Trophoblast cell (in vitro differentiated cells and primary cell): Measurements from ENCODE around the gene RNU7-1.
A peak's percentile ranks its signal among the peaks of the same experiment; 100 is the strongest.
"Not testable (repeated sequence)": the region's sequence is repeated elsewhere in the genome, so short reads cannot be mapped to it uniquely, and the experiment has no call there.

Experiments
- DNase-seq, 2 donors: peaks; one replicate each; pipeline ENCODE4 v3.0.0-alpha.2; 2016
- H2AFZ ChIP-seq: 2 replicates; pipeline ENCODE4 v1.6.1; 2013; ENCODE audit warnings: low read length, moderate library complexity, mild to moderate bottlenecking; ENCODE audit not compliant: insufficient read depth, poor library complexity
- H2AK5ac ChIP-seq: 2 replicates; pipeline ENCODE4 v1.6.1; 2013; ENCODE audit warnings: mild to moderate bottlenecking, low read length
- H2BK120ac ChIP-seq: 2 replicates; pipeline ENCODE4 v1.6.1; 2013; ENCODE audit warnings: low read length, mild to moderate bottlenecking, moderate library complexity; ENCODE audit not compliant: insufficient read depth, poor library complexity
- H2BK12ac ChIP-seq: 2 replicates; pipeline ENCODE4 v1.6.1; 2013; ENCODE audit warnings: mild to moderate bottlenecking, low read length, moderate library complexity
- H2BK5ac ChIP-seq: 2 replicates; pipeline ENCODE4 v1.6.1; 2013; ENCODE audit warnings: low read length, low read depth, moderate library complexity, mild to moderate bottlenecking; ENCODE audit not compliant: poor library complexity
- H3K14ac ChIP-seq: 2 replicates; pipeline ENCODE4 v1.6.1; 2013; ENCODE audit warnings: mild to moderate bottlenecking, low read length
- H3K18ac ChIP-seq: 2 replicates; pipeline ENCODE4 v1.6.1; 2013; ENCODE audit warnings: mild to moderate bottlenecking, low read length
- H3K23ac ChIP-seq: 2 replicates; pipeline ENCODE4 v1.6.1; 2013; ENCODE audit warnings: low read length
- H3K27ac ChIP-seq: 2 replicates; pipeline ENCODE4 v1.5.1; 2013; ENCODE audit warnings: low read depth, mild to moderate bottlenecking, inconsistent platforms, low read length, moderate library complexity
- H3K27me3 ChIP-seq: 2 replicates; pipeline ENCODE4 v1.6.1; 2013; ENCODE audit warnings: inconsistent platforms, mild to moderate bottlenecking, low read length, moderate library complexity; ENCODE audit not compliant: insufficient read depth
- H3K36me3 ChIP-seq, 2 experiments: 1 replicate in 1 of 2; 2 replicates in 1 of 2; pipeline ENCODE4 v1.6.1; 2013; ENCODE audit warnings: low read length in 2 of 2, mild to moderate bottlenecking in 2 of 2, moderate library complexity in 1 of 2; ENCODE audit not compliant: insufficient read depth in 2 of 2, control insufficient read depth in 1 of 2
- H3K4ac ChIP-seq: 2 replicates; pipeline ENCODE4 v1.6.1; 2013; ENCODE audit warnings: low read depth, mild to moderate bottlenecking, low read length, moderate library complexity
- H3K4me1 ChIP-seq, 2 experiments: 1 replicate in 1 of 2; 2 replicates in 1 of 2; pipeline ENCODE4 v1.6.1; 2013; ENCODE audit warnings: low read length in 2 of 2, mild to moderate bottlenecking in 2 of 2, moderate library complexity in 1 of 2; ENCODE audit not compliant: insufficient read depth in 2 of 2, control insufficient read depth in 1 of 2
- H3K4me2 ChIP-seq: 2 replicates; pipeline ENCODE4 v1.6.1; 2013; ENCODE audit warnings: inconsistent platforms, mild to moderate bottlenecking, low read length, moderate library complexity
- H3K4me3 ChIP-seq: 2 replicates; pipeline ENCODE4 v1.5.1; 2013; ENCODE audit warnings: mild to moderate bottlenecking, low read depth, low read length, inconsistent platforms
- H3K79me1 ChIP-seq: one replicate; pipeline ENCODE4 v1.6.1; 2013; ENCODE audit warnings: low read length
- H3K79me2 ChIP-seq: 2 replicates; pipeline ENCODE4 v1.6.1; 2013; ENCODE audit warnings: low read length, mild to moderate bottlenecking; ENCODE audit not compliant: control insufficient read depth, insufficient read depth, poor library complexity
- H3K9ac ChIP-seq: 2 replicates; pipeline ENCODE4 v1.6.1; 2013; ENCODE audit warnings: mild to moderate bottlenecking, low read length
- H3K9me3 ChIP-seq: 2 replicates; pipeline ENCODE4 v1.6.1; 2013; ENCODE audit warnings: low read depth, mild to moderate bottlenecking, control low read depth, inconsistent platforms, low read length; ENCODE audit not compliant: insufficient read depth
- H4K12ac ChIP-seq: 2 replicates; pipeline ENCODE4 v1.6.1; 2013; ENCODE audit warnings: low read depth, mild to moderate bottlenecking, low read length, moderate library complexity
- H4K8ac ChIP-seq: 2 replicates; pipeline ENCODE4 v1.6.1; 2013; ENCODE audit warnings: low read depth, mild to moderate bottlenecking, low read length, moderate library complexity
- H4K91ac ChIP-seq: one replicate; pipeline ENCODE4 v1.6.1; 2013; ENCODE audit warnings: low read depth, mild to moderate bottlenecking, low read length, moderate library complexity
- WGBS: extraction: QIAGEN DNeasy Blood & Tissue Kit; methylation state at CpG from one replicate; pipeline ENCODE4 v1.1.7; 2013; ENCODE audit warnings: missing lambda C conversion rate; ENCODE audit not compliant: insufficient read length, insufficient coverage; ENCODE audit errors: extremely low coverage; 5-methylcytosine and 5-hydroxymethylcytosine counted together

The RNU7-1 gene

DNA sequence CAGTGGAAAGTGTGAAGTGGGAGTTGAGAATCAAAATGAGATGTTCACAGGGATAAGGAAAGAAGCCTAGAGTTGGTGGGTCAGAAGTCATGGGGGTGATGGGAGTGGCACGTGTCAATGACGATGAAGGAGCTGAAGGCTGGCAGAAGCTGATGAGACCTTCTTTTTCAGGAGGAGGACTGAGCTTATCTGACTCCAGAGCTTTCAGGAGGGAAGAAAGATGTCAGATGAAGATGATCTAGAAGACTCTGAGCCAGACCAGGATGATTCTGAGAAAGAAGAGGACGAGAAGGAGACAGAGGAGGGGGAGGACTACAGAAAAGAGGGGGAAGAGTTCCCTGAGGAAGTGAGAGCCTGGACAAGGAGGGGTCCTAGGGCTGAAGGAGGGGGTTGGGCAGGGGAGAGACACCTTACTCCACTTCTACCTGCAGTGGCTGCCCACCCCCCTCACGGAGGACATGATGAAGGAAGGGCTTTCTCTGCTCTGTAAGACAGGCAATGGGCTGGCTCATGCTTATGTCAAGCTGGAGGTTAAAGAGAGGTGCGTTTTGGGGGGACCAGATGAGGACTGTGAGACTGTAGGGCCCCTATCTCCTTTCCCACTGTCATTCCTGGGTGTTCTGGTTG is 38.1 kb upstream of the RNU7-1 start:
- Histone ChIP-seq H4K91ac (no peak overlapping the region), H3K4ac (no peak overlapping the region), H3K27ac (no peak overlapping the region), H3K9me3 (no peaks in the 10 kb centered on the region), H3K27me3 (no peaks in the 10 kb centered on the region), H3K79me1 (peaks cover 8% of the 10 kb centered on the region), H3K4me1 (peaks cover 4 to 6% of the 10 kb centered on the region in 2 experiments), H3K4me3 (no peak overlapping the region), H2AK5ac (no peak overlapping the region), H2BK120ac (no peak overlapping the region), H3K79me2 (peaks cover 3% of the 10 kb centered on the region), H3K36me3 (no peaks in the 10 kb centered on the region), H3K23ac (no peak overlapping the region), H3K18ac (no peak overlapping the region), H2BK5ac (no peak overlapping the region), H2BK12ac (no peak overlapping the region), H3K4me2 (peak overlapping the region; percentile 65), H2AFZ (no peak overlapping the region), H4K8ac (peak overlapping the region; percentile 94), H3K14ac (no peak overlapping the region), H4K12ac (peak overlapping the region; percentile 78), H3K9ac (no peak overlapping the region)
- WGBS = no CpG with 5 or more reads among the region's 5 CpGs
- DNase-seq = no peak

DNA sequence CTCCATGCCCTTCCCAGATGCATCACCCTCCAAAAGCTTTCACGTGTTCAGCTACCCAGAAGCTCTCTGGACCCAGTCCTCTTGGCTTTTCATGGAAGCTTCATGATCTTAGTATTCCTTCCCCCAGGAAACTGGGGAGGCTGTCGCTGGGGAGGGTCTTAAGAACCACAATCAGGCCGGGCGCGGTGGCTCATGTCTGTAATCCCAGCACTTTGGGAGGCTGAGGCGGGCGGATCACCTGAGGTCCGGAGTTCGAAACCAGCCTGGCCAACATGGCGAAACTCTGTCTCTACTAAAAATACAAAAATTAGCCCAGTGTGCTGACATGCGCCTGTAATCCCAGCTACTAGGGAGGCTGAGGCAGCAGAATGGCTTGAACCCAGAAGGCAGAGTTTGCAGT is 35.5 kb upstream of the RNU7-1 start:
- H3K4me2 ChIP-seq, H3K79me2 ChIP-seq, H4K12ac ChIP-seq, H3K27ac ChIP-seq, H3K36me3 ChIP-seq, DNase-seq, H2AFZ ChIP-seq, H3K23ac ChIP-seq, H3K4me3 ChIP-seq, H2BK120ac ChIP-seq, H3K27me3 ChIP-seq, H3K4me1 ChIP-seq, H2BK5ac ChIP-seq, H3K18ac ChIP-seq, H4K8ac ChIP-seq, H3K9ac ChIP-seq, H2BK12ac ChIP-seq, H3K4ac ChIP-seq, H3K14ac ChIP-seq, H3K79me1 ChIP-seq, H2AK5ac ChIP-seq, H3K9me3 ChIP-seq, H4K91ac ChIP-seq: not testable (repeated sequence)
- no CpG with 5 or more reads among the region's 11 CpGs for WGBS

DNA sequence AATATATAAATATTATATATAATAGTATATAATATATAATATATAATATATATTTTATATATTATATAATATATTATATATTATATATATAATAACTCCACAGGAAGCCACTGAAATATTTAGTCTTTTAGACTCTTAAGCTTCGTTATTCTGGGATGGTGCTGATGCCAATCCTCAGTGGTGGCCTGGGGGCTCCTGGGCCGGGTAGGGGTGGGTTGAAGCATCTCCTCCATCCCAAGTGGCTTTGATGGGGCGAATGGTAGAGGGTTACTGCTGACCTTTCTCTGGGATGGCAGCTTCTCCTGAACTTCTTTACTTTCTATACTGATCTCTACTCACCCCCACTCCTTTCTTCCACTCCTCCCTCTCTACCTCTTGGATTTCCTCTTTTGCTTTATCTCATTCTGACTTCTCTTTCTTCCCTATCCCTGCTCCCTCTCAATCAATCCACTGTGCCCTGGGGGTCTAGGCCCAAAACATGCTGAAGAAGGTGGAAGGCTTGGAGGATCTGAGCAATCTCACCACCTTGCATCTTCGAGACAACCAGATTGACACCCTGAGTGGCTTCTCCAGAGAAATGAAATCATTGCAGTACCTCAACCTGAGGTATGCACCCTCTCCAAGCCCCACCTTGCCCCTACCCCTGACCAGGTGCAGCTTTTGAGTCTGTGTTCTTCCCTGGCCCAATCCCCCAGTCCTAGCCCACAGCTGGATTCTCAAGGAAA is 34.0 kb upstream of the RNU7-1 start:
- Histone ChIP-seq H3K4me2 (no peak overlapping the region), H3K4me3 (no peak overlapping the region), H2AFZ (no peak overlapping the region), H3K14ac (no peak overlapping the region), H3K79me1 (peaks cover 4% of the 10 kb centered on the region), H2BK5ac (no peak overlapping the region), H4K8ac (no peak overlapping the region), H3K23ac (no peak overlapping the region), H3K9me3 (no peaks in the 10 kb centered on the region), H3K18ac (no peak overlapping the region), H3K79me2 (peaks cover 3% of the 10 kb centered on the region), H3K4me1 (peaks cover 4 to 9% of the 10 kb centered on the region in 2 experiments), H3K27me3 (peaks cover 9% of the 10 kb centered on the region), H2BK120ac (no peak overlapping the region), H4K91ac (no peak overlapping the region), H3K9ac (no peak overlapping the region), H3K36me3 (no peaks in the 10 kb centered on the region), H3K27ac (no peak overlapping the region), H2AK5ac (no peak overlapping the region), H3K4ac (no peak overlapping the region), H4K12ac (no peak overlapping the region), H2BK12ac (no peak overlapping the region)
- DNase-seq = no peak
- no CpG with 5 or more reads among the region's 4 CpGs for WGBS

DNA sequence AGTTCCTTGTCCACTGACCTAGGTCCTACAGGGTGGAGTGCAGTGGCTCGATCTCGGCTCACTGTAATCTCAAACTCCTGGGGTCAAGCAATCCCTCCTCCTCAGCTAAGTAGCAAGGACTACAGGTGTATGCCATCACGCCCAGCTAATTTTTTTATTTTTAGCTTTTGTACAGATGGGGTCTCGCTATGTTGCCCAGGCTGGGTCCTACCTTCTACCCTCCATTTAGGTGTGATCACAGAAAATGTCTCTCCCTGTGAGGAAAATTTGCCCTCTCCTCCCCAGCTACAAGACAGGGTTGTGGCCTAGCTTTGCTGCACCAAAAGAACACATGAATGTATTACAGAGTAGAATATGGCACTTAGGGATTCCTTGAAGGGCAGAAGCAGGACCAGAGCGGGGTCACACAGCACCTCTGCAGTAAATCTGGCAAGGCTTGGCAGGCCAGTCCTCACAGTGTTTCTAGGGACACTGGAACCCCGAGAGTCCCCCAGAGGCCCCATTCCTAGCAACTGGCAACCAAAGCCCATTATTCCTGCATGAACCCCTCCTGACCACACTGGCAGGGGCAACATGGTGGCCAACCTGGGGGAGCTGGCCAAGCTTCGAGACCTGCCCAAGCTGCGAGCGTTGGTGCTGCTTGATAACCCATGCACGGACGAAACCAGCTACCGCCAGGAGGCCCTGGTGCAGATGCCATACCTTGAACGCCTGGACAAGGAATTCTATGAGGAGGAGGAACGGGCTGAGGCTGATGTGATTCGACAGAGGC is 31.3 kb upstream of the RNU7-1 start:
- no peak overlapping the region for H3K18ac ChIP-seq
- no peak overlapping the region for H2AFZ ChIP-seq
- no peak overlapping the region for H2BK120ac ChIP-seq
- H4K12ac ChIP-seq = no peak overlapping the region
- no peak overlapping the region for H3K4ac ChIP-seq
- no peak overlapping the region for H4K8ac ChIP-seq
- no peak overlapping the region for H3K4me2 ChIP-seq
- no peak overlapping the region for H2AK5ac ChIP-seq
- no peak overlapping the region for H2BK5ac ChIP-seq
- no peaks in the 10 kb centered on the region for H3K9me3 ChIP-seq
- no peak overlapping the region for H3K27ac ChIP-seq
- no peak overlapping the region for H3K9ac ChIP-seq
- H3K36me3 ChIP-seq = no peaks in the 10 kb centered on the region
- no peak overlapping the region for H3K23ac ChIP-seq
- H3K14ac ChIP-seq = no peak overlapping the region
- no peak overlapping the region for H2BK12ac ChIP-seq
- WGBS = no CpG with 5 or more reads among the region's 15 CpGs
- no peak for DNase-seq
- no peaks in the 10 kb centered on the region for H3K79me2 ChIP-seq
- H3K79me1 ChIP-seq = no peaks in the 10 kb centered on the region
- no peak overlapping the region for H4K91ac ChIP-seq
- H3K27me3 ChIP-seq = peaks cover 18% of the 10 kb centered on the region
- H3K4me3 ChIP-seq = no peak overlapping the region
- H3K4me1 ChIP-seq = peaks cover 0 to 3% of the 10 kb centered on the region in 2 experiments
